Sigmoid colon (tissue), 7 donors: ENCODE results near the gene RPGRIP1L. TPM values are rescaled to one million over a fixed set of nuclear protein-coding genes. Genes with fewer than 3 reads are reported as not detected.

ENCODE experiments used
- DNase-seq: peaks from one replicate; pipeline ENCODE4 v3.0.0-alpha.2; 2019
- H3K27ac ChIP-seq, 4 donors: fragments of 200-600 bp; sonication (generic); one replicate each; pipeline ENCODE4 v1.5.1; 2016 to 2019; ENCODE audit warnings: mild to moderate bottlenecking in 1 of 4
- H3K27me3 ChIP-seq, 3 donors: fragments of 200-600 bp; sonication (generic); one replicate each; pipeline ENCODE4 v1.5.1; 2019; ENCODE audit warnings: mild to moderate bottlenecking in 1 of 3
- H3K36me3 ChIP-seq, 4 donors: fragments of 200-600 bp; sonication (generic); one replicate each; pipeline ENCODE4 v1.5.1; 2016 to 2019
- H3K4me1 ChIP-seq, 4 donors: fragments of 200-600 bp; sonication (generic); one replicate each; pipeline ENCODE4 v1.5.1; 2017 to 2019
- H3K4me3 ChIP-seq, 4 donors: fragments of 200-600 bp; sonication (generic); one replicate each; pipeline ENCODE4 v1.5.1; 2017 to 2019; ENCODE audit warnings: mild to moderate bottlenecking in 2 of 4, moderate library complexity in 1 of 4
- H3K9me3 ChIP-seq, 4 donors: fragments of 200-600 bp in 3 of 4; sonication (generic) in 3 of 4; one replicate each; pipeline versions ENCODE4 v1.5.1 to v1.6.1; 2013 to 2019
- EP300 ChIP-seq, 4 donors: sonication (generic); formaldehyde crosslinking; IDR thresholded peaks; one replicate each; pipeline ENCODE4 v1.6.1; 2017; ENCODE audit warnings: antibody characterized with exemption in 4 of 4
- POLR2A ChIP-seq, 2 donors: fragments of 450-650 bp; IDR thresholded peaks; one replicate each; pipeline ENCODE4 v1.6.1; 2016; ENCODE audit warnings: antibody characterized with exemption in 2 of 2, mild to moderate bottlenecking in 2 of 2, moderate library complexity in 2 of 2
- POLR2AphosphoS5 ChIP-seq, 4 donors: sonication (generic); formaldehyde crosslinking; IDR thresholded peaks; one replicate each; pipeline ENCODE4 v1.6.1; 2017; ENCODE audit warnings: antibody characterized with exemption in 4 of 4
- WGBS, 2 donors: extraction: QIAGEN DNeasy Blood & Tissue Kit; methylation state at CpG; one replicate each; pipeline ENCODE4 v1.1.7; 2013; 5-methylcytosine and 5-hydroxymethylcytosine counted together
- intact Hi-C: fragments of 100-400 bp; cut with DNase I; formaldehyde crosslinking; loops from one replicate; pipeline ENCODE4 v1.15.1; 2023
- polyA plus RNA-seq, 3 donors: library from polyadenylated mRNA; stranded (reverse); fragments of 200-250 nt; gene quantifications; one replicate each; pipeline ENCODE4 v1.2.3, GENCODE V29; 2013
- total RNA-seq, 4 donors: library from RNA; depleted of rRNA; stranded (reverse); fragments of >200 nt; gene quantifications; one replicate each; pipeline ENCODE4 v1.1.0, GENCODE V29; 2016
- TF ChIP-seq, protein P1 (sequence below), 4 experiments: fragments of 450-650 bp in 3 of 4; fragments of 200-600 bp in 1 of 4; IDR thresholded peaks; one replicate each; pipeline ENCODE4 v1.5.1; 2016 to 2019; ENCODE audit warnings: antibody characterized with exemption in 4 of 4, mild to moderate bottlenecking in 3 of 4, moderate library complexity in 2 of 4
- donor health status: healthy with polysubstance abuse.
- donor health status: Bipolar disorder and iron deficiency.
- donor health status: healthy.

RPGRIP1L gene
- total and polyA plus RNA-seq, 7 donors, result 0.46 to 5.8 (median 3.6) TPM

DNA sequence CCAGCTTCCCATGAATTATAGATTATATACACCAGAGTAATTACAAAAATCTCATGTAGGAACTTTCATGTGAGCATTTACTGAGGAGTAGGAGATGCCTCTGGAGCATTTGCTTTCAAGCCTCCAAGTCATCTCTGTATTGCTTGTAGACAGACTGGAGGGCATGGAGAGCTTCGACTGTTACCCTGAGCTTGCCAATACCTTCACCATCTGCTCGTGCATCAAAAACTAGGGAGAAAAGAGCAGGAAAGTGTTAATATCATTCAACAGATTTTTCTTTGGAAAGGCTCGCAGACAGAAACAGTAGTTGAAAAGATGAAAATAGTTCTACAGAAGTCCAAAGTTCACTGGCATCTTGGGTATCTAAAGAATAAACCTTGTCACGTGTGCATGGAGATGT lies 101.7 kb downstream of the RPGRIP1L start:
- intact Hi-C loops, result no loop called here
- no peaks in the 10 kb centered on the region for H3K4me1 ChIP-seq
- TF ChIP-seq POLR2A (IDR thresholded peaks at IDR 0.05) (no peak), EP300 (IDR thresholded peaks at IDR 0.05) (no peak), POLR2AphosphoS5 (IDR thresholded peaks at IDR 0.05) (no peak)
- TF ChIP-seq, protein P1, sequence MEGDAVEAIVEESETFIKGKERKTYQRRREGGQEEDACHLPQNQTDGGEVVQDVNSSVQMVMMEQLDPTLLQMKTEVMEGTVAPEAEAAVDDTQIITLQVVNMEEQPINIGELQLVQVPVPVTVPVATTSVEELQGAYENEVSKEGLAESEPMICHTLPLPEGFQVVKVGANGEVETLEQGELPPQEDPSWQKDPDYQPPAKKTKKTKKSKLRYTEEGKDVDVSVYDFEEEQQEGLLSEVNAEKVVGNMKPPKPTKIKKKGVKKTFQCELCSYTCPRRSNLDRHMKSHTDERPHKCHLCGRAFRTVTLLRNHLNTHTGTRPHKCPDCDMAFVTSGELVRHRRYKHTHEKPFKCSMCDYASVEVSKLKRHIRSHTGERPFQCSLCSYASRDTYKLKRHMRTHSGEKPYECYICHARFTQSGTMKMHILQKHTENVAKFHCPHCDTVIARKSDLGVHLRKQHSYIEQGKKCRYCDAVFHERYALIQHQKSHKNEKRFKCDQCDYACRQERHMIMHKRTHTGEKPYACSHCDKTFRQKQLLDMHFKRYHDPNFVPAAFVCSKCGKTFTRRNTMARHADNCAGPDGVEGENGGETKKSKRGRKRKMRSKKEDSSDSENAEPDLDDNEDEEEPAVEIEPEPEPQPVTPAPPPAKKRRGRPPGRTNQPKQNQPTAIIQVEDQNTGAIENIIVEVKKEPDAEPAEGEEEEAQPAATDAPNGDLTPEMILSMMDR (IDR thresholded peaks at IDR 0.05), result no peak
- H3K36me3 ChIP-seq, result peaks cover 0 to 5% (median 0%) of the 10 kb centered on the region in 4 donors
- H3K9me3 ChIP-seq, result no peaks in the 10 kb centered on the region
- no peaks in the 10 kb centered on the region for H3K27me3 ChIP-seq
- 96 to 97% methylated on average over 4 of the region's 4 CpGs for WGBS, 2 donors
- no peak overlapping the region for H3K4me3 ChIP-seq
- DNase-seq, result no peak
- no peak overlapping the region for H3K27ac ChIP-seq

DNA sequence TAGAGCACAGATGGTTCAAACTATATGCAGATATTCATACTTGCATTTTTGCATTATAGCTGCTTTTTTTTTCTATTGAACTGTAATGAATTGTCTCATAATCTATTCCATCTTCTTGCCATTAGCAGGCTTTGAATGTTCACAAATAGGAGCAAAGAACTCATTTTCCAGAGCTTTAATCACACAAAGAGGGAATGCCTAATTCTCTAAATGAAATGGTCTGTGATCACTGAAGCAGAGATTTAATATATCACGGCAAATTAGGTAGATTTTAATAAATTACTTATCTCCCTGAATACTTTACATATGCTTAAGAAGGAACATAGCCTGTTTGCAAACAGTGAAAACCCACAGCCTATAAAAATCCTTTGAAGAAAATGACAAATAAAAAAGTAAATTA lies 103.0 kb downstream of the RPGRIP1L start:
- Histone ChIP-seq H3K27ac (no peak overlapping the region), H3K9me3 (peaks cover 0 to 4% (median 1%) of the 10 kb centered on the region in 4 donors), H3K4me1 (no peaks in the 10 kb centered on the region), H3K4me3 (no peak overlapping the region), H3K36me3 (peaks cover 0 to 5% (median 0%) of the 10 kb centered on the region in 4 donors), H3K27me3 (no peaks in the 10 kb centered on the region)
- no peak for TF ChIP-seq POLR2AphosphoS5 (IDR thresholded peaks at IDR 0.05)
- TF ChIP-seq POLR2A (IDR thresholded peaks at IDR 0.05), result no peak
- TF ChIP-seq EP300 (IDR thresholded peaks at IDR 0.05), result no peak
- TF ChIP-seq, protein P1 (IDR thresholded peaks at IDR 0.05), result no peak
- WGBS, 2 donors, result 95 to 97% methylated on average over 1 of the region's 1 CpG
- intact Hi-C loops, result no loop called here
- no peak for DNase-seq

DNA sequence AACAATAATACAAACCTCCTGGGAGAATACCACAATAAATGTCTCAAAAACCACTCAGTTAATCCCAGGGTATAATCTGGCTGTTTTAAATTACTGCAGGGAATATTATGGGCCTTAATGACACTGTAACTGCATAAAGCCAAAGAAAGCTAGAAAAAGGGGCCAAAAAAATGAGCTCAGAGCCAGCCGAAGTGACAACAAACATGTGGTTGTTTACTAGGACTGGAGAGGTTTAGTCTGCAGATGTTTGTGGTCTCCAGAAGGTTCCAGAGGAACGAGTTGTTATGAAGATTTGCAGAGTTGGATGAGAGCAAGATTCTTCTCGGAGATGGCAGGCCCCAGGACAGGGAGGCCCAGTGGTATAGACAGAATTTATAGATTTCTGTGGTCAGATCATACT lies 103.5 kb downstream of the RPGRIP1L start:
- TF ChIP-seq, protein P1 (IDR thresholded peaks at IDR 0.05), result no peak
- no peak for TF ChIP-seq EP300 (IDR thresholded peaks at IDR 0.05)
- no peak for TF ChIP-seq POLR2A (IDR thresholded peaks at IDR 0.05)
- TF ChIP-seq POLR2AphosphoS5 (IDR thresholded peaks at IDR 0.05), result no peak

DNA sequence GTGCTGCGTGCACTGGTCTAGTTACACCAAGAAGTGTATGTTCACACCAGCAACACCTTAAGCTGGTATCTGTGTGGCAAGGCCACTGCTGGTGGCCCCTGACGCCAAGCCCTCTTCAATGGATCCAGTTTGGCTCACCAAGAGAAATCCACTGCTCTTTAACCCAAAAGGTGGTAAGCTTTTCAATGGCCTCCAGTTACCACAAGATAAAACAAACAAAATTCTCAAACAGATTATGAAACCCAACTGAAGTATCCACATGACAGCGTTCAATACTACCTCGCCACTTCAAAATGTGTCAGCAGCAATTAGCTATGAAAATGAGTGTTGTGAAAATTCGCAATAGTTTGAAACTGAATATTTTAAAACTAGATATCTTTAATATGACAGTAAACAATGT lies 104.1 kb downstream of the RPGRIP1L start:
- peaks cover 0 to 5% (median 2%) of the 10 kb centered on the region in 4 donors for H3K9me3 ChIP-seq
- no peak overlapping the region for H3K27ac ChIP-seq
- H3K4me3 ChIP-seq, result no peak overlapping the region
- H3K4me1 ChIP-seq, result no peaks in the 10 kb centered on the region
- no peak for TF ChIP-seq POLR2A (IDR thresholded peaks at IDR 0.05)
- TF ChIP-seq, protein P1 (IDR thresholded peaks at IDR 0.05), result no peak
- no peak for TF ChIP-seq EP300 (IDR thresholded peaks at IDR 0.05)
- TF ChIP-seq POLR2AphosphoS5 (IDR thresholded peaks at IDR 0.05), result no peak
- intact Hi-C loops, result no loop called here
- DNase-seq, result no peak
- H3K27me3 ChIP-seq, result no peaks in the 10 kb centered on the region
- peaks cover 0 to 5% (median 0%) of the 10 kb centered on the region in 4 donors for H3K36me3 ChIP-seq
- WGBS, 2 donors, result 82 to 93% methylated on average over 5 of the region's 5 CpGs

More for the DNA sequence above, 103.5 kb downstream of the RPGRIP1L start:
- no peaks in the 10 kb centered on the region for H3K4me1 ChIP-seq
- H3K4me3 ChIP-seq, result no peak overlapping the region
- no peak for DNase-seq
- peaks cover 0 to 5% (median 2%) of the 10 kb centered on the region in 4 donors for H3K9me3 ChIP-seq
- WGBS, 2 donors, result 74 to 87% methylated on average over 3 of the region's 3 CpGs
- H3K27ac ChIP-seq, result no peak overlapping the region
- peaks cover 0 to 5% (median 0%) of the 10 kb centered on the region in 4 donors for H3K36me3 ChIP-seq
- no peaks in the 10 kb centered on the region for H3K27me3 ChIP-seq
- intact Hi-C loops, result no loop called here
